AG04449 (cell line): Measurements from ENCODE around the gene JMJD1C.

Experiments
- CTCF ChIA-PET: fragments of 350-600 bp; formaldehyde crosslinking; extraction: SDS; loops from one replicate; lab custom pipeline; 2021; ENCODE audit warnings: antibody characterized with exemption; lab: Yijun Ruan, JAX
- POLR2A ChIA-PET: fragments of 400-600, 350-600 bp; formaldehyde crosslinking; extraction: SDS; loops from one replicate; lab custom pipeline; 2020; ENCODE audit warnings: antibody characterized with exemption, inconsistent platforms; lab: Yijun Ruan, JAX
- DNase-seq: peaks from one replicate; pipeline ENCODE4 v3.0.0-alpha.2; 2010; ENCODE audit warnings: low read depth, low spot score
- H3K4me3 ChIP-seq: 2 replicates; pipeline ENCODE4 v1.5.1; 2011; ENCODE audit warnings: low read depth, mild to moderate bottlenecking, control low read depth, low read length
- TF ChIP-seq, protein P1 (sequence below): IDR thresholded peaks from one replicate; pipeline ENCODE4 v1.5.1; 2011; ENCODE audit warnings: mild to moderate bottlenecking, moderate library complexity, low read length, control low read depth, inconsistent platforms; ENCODE audit not compliant: insufficient read depth; ENCODE audit errors: missing control alignments

JMJD1C gene

DNA sequence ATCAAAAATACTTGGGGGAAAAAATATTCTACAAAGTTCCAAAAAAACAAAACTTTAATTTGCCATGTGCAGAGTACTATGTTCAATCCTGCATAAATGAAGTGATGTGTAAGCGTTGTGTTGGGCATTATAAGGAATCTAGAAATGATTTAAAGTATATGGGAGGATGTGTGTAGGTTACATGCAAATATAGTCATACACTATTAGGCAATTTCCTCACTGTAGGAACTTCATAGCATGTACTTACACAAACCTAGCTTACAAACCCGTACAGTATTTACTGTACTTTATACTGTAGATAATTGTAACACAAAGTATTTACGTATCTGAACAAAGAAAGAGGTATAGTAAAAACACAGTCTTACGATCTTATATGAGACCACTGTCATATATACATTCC, 260.4 kb downstream of the JMJD1C start:
- CTCF ChIA-PET: interaction anchor here (1.9 to 4.0 kb wide), 3 partner anchors 11 to 424 kb away, joined by 5 to 24 read pairs (median 9); no protein-coding TSS in a partner anchor
- TF ChIP-seq, protein P1, sequence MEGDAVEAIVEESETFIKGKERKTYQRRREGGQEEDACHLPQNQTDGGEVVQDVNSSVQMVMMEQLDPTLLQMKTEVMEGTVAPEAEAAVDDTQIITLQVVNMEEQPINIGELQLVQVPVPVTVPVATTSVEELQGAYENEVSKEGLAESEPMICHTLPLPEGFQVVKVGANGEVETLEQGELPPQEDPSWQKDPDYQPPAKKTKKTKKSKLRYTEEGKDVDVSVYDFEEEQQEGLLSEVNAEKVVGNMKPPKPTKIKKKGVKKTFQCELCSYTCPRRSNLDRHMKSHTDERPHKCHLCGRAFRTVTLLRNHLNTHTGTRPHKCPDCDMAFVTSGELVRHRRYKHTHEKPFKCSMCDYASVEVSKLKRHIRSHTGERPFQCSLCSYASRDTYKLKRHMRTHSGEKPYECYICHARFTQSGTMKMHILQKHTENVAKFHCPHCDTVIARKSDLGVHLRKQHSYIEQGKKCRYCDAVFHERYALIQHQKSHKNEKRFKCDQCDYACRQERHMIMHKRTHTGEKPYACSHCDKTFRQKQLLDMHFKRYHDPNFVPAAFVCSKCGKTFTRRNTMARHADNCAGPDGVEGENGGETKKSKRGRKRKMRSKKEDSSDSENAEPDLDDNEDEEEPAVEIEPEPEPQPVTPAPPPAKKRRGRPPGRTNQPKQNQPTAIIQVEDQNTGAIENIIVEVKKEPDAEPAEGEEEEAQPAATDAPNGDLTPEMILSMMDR: no peak
- H3K4me3 ChIP-seq: no peak overlapping the region
- DNase-seq: no peak
- POLR2A ChIA-PET: interaction anchor here (0.6 kb wide), 1 partner anchor 348 kb away, joined by 3 read pairs; no protein-coding TSS in a partner anchor

DNA sequence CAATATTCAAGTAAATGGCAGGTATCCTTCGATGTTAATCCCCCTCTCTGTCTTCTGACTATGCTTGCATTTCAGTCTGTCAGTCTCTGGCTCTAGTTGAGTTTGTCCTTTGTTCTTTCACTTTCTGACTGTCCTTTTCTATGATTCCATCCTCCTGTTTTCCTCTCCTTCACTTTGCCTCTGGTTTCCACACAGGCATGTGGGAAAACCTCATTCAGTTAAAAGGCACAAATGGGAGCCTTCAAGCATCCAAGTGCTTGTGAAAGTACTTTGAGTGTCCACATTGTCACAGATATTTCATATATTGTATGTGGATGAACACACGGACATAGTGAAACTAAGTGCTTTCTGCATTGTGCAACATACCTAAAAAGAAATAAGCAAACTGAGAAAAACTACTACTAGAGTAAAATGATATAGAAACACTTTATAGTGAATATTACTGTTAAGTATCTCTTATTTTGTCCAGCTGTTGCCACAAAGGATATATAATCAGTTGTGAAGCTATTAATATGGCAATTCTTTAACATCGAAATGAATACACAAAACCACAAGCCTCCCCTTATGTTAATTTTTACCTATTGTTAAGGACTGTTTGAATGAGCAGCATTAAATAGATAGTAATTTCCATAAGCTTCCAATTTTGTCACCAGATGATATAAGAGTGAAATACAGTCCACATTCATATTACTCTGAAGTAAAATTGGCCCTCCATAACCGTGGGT, 260.9 kb downstream of the JMJD1C start:
- DNase-seq: no peak
- ChIA-PET POLR2A (no interaction called here), CTCF (interaction anchor here (1.9 to 4.0 kb wide), 3 partner anchors 12 to 425 kb away, joined by 5 to 24 read pairs (median 9); no protein-coding TSS in a partner anchor)
- H3K4me3 ChIP-seq: no peak overlapping the region
- TF ChIP-seq, protein P1: no peak

DNA sequence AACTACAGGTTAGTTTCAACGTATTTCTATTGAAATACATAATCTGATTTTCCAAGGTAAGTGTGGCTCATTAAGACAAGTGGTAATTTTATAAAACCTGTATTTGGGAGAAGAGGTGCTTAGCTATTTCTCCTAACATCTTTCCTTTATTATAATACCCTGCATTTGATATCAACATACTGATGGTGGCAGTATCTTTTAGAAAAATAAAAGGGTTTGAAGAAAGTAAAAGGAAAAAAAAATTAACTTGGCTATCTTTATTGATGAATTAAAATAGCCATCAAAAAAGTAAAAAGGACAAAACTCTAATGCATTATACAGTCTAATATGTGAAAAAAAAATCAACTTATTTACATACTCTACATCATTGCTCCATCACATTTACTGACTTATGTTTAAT, 264.7 kb downstream of the JMJD1C start:
- TF ChIP-seq, protein P1: no peak
- no peak overlapping the region for H3K4me3 ChIP-seq
- ChIA-PET POLR2A (no interaction called here), CTCF (interaction anchor here (1.1 to 3.2 kb wide), 4 partner anchors 15 to 519 kb away, joined by 3 to 16 read pairs (median 8); no protein-coding TSS in a partner anchor)
- DNase-seq: no peak

DNA sequence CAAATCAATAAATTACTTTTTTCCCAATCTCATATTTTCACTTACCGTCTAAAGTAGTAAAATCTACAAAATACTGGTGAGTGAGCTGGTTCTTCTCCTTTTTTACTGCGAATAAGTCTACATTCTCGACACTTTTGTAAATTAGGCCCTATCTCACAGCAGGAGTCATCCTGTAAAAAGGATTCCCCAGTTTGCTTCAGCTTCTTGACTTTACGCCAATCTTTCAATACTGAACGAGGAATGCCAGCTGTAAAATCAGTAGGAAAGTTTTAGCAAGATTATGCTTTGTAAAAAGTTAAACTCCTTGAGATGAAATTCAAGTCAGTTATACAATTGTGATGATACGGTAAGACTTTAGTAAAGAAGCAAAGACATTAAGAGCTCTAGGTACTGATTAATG, 265.3 kb downstream of the JMJD1C start:
- POLR2A ChIA-PET: no interaction called here
- no peak overlapping the region for H3K4me3 ChIP-seq
- TF ChIP-seq, protein P1: no peak
- CTCF ChIA-PET: interaction anchor here (1.1 to 3.2 kb wide), 4 partner anchors 16 to 520 kb away, joined by 3 to 16 read pairs (median 9); no protein-coding TSS in a partner anchor
- DNase-seq: no peak

DNA sequence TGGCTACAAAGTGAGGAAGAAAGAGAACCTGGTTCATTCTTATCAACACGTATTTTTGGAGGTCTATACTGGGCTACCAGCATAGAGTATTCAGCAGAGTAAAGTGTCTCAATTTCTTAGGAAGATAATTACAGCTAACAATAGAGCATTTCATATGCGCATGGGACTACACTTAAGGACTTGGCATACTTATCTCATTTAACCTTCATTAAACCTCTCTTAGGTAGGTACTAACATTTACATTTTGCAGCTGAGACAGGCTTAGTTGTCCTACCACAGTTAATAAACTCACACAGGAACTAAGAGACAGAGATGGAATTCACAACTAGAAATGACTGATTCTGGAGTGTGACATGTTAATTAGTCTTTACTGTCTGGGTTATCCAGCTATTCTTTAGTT, 266.1 kb downstream of the JMJD1C start:
- no peak overlapping the region for H3K4me3 ChIP-seq
- ChIA-PET POLR2A (no interaction called here), CTCF (interaction anchor here (1.4 to 4.5 kb wide), 3 partner anchors 17 to 521 kb away, joined by 5 to 22 read pairs (median 16); no protein-coding TSS in a partner anchor)
- DNase-seq: no peak
- TF ChIP-seq, protein P1: no peak
